Left lobe of liver (tissue), 2 donors: ENCODE results near the gene GALK2. TPM values are rescaled to one million over a fixed set of nuclear protein-coding genes. Genes with fewer than 3 reads are reported as not detected.
"Not testable (repeated sequence)": the region's sequence is repeated elsewhere in the genome, so short reads cannot be mapped to it uniquely, and the experiment has no call there.

Source experiments
- ATAC-seq: fragments of 200-7000 bp; cut with Tn5 transposase; one replicate; pipeline ENCODE4 v1.9.1; 2020; ENCODE audit warnings: mild to moderate bottlenecking, moderate library complexity
- DNase-seq: peaks from one replicate; pipeline ENCODE4 v3.0.0-alpha.2; 2020; ENCODE audit warnings: low spot score
- total RNA-seq: library from RNA; stranded (reverse); gene quantifications from one replicate; pipeline ENCODE4 v1.2.1, GENCODE V29; 2021
- donor health status: DM: no; HTN: no; CAD: no; lungs with moderate emphysema.
- donor health status: DM: no; HTN: yes; CAD: no.

Gene GALK2
- total RNA-seq, 1 donor from 2014 or later = 29.7 TPM

GRCh38 chr15:49212897-49213296 is 42.9 kb downstream of the GALK2 start:
- DNase-seq (no peak), ATAC-seq (no peak)

GRCh38 chr15:49215768-49216739 is 46.0 kb downstream of the GALK2 start:
- peak; percentile 75 for ATAC-seq
- DNase-seq = no peak

- DNase-seq = no peak
- ATAC-seq = no peak
Observed at GRCh38 chr15:49223536-49224274, 53.7 kb downstream of the GALK2 start.

GRCh38 chr15:49225572-49226281 is 55.7 kb downstream of the GALK2 start:
- DNase-seq = no peak
- peak; percentile 15 for ATAC-seq

GRCh38 chr15:49227602-49228001 is 57.6 kb downstream of the GALK2 start:
- ATAC-seq (no peak), DNase-seq (no peak)

GRCh38 chr15:49229922-49230321 is 59.9 kb downstream of the GALK2 start:
- no peak for DNase-seq
- ATAC-seq = no peak

- no peak for DNase-seq
- peak; percentile 31 for ATAC-seq
Observed at GRCh38 chr15:49232236-49232806, 62.3 kb downstream of the GALK2 start.

GRCh38 chr15:49235446-49236124 is 65.5 kb downstream of the GALK2 start:
- no peak for DNase-seq
- peak; percentile 80 for ATAC-seq

GRCh38 chr15:49236869-49237268 is 66.8 kb downstream of the GALK2 start:
- no peak for ATAC-seq
- DNase-seq = no peak

GRCh38 chr15:49238342-49238741 is 68.3 kb downstream of the GALK2 start:
- DNase-seq = no peak
- ATAC-seq = no peak

GRCh38 chr15:49239105-49239504 is 69.1 kb downstream of the GALK2 start:
- ATAC-seq (no peak), DNase-seq (no peak)

GRCh38 chr15:49242820-49243219 is 72.8 kb downstream of the GALK2 start:
- ATAC-seq (no peak), DNase-seq (no peak)

GRCh38 chr15:49247556-49248110 is 77.6 kb downstream of the GALK2 start:
- ATAC-seq = no peak
- no peak for DNase-seq

GRCh38 chr15:49248291-49248690 is 78.2 kb downstream of the GALK2 start:
- DNase-seq (no peak), ATAC-seq (no peak)

GRCh38 chr15:49255966-49256759 is 86.1 kb downstream of the GALK2 start:
- ATAC-seq = no peak
- no peak for DNase-seq

- ATAC-seq, DNase-seq: not testable (repeated sequence)
Observed at GRCh38 chr15:49265117-49265516, 95.1 kb downstream of the GALK2 start.

- DNase-seq = no peak
- ATAC-seq = no peak
Observed at GRCh38 chr15:49265911-49266310, 95.9 kb downstream of the GALK2 start.

- no peak for ATAC-seq
- no peak for DNase-seq
Observed at GRCh38 chr15:49270541-49271421, 100.7 kb downstream of the GALK2 start.
